A549 (cell line): ENCODE measurements around the gene TMEFF2.

Experiments used
- CTCF ChIP-seq: fragments of >200 bp; sonication (Bioruptor Twin); formaldehyde crosslinking; IDR thresholded peaks from 3 replicates; pipeline ENCODE4 v1.5.1; 2016
- USF2 ChIP-seq: fragments of 450-650 bp; IDR thresholded peaks from 2 replicates; pipeline ENCODE4 v1.6.1; 2014; ENCODE audit warnings: antibody characterized with exemption

- TF ChIP-seq USF2 (no peak), CTCF (no peak)
These were observed 276.6 kb downstream of the TMEFF2 start for GRCh38 chr2:191917967-191918651.
